Liver (tissue), 3 donors: Measurements from ENCODE around the gene GCC1.

ENCODE experiments used
- CTCF ChIP-seq: fragments of 150-350 bp; IDR thresholded peaks from 2 replicates; pipeline ENCODE4 v1.5.1; 2017; ENCODE audit warnings: improper control_type of control experiment, low read depth, low read length; ENCODE audit not compliant: missing input control
- RAD21 ChIP-seq, 2 donors: IDR thresholded peaks; 2 replicates each; pipeline ENCODE4 v1.6.1; 2016; ENCODE audit warnings: antibody characterized with exemption in 2 of 2, mild to moderate bottlenecking in 2 of 2
- YY1 ChIP-seq: IDR thresholded peaks from 2 replicates; pipeline ENCODE4 v1.6.1; 2016; ENCODE audit warnings: antibody characterized with exemption, mild to moderate bottlenecking
- TF ChIP-seq, protein P1 (sequence below): IDR thresholded peaks from 2 replicates; pipeline ENCODE4 v1.6.1; 2016; ENCODE audit warnings: antibody characterized with exemption
- TF ChIP-seq, protein P2 (sequence below): IDR thresholded peaks from 2 replicates; pipeline ENCODE4 v1.6.1; 2016; ENCODE audit warnings: antibody characterized with exemption, mild to moderate bottlenecking
- donor health status: healthy.
- donor health status: healthy.

DNA sequence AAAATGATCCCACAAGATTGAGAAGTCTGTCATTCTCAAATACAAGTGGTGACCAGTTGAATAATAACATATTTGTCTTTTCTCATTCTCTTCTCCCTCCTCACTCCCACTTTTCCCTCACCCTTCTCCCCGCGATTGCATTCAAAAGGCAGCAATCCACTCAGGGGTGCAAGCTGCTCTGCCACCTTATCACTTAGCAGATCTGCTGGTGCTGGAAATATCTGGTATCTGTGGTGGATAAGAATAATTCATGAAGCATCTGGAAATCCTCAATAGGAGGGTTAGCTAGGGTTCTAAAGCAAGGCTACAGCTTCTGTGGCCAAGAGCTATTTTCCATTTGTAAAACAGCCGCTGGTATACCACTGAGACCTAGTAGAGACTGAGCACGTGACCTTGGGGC is 43.8 kb downstream of the GCC1 start:
- TF ChIP-seq CTCF: no peak
- TF ChIP-seq, protein P1, sequence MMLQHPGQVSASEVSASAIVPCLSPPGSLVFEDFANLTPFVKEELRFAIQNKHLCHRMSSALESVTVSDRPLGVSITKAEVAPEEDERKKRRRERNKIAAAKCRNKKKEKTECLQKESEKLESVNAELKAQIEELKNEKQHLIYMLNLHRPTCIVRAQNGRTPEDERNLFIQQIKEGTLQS: no peak
- TF ChIP-seq RAD21 (IDR thresholded peaks at IDR 0.05): no peak
- TF ChIP-seq, protein P2, sequence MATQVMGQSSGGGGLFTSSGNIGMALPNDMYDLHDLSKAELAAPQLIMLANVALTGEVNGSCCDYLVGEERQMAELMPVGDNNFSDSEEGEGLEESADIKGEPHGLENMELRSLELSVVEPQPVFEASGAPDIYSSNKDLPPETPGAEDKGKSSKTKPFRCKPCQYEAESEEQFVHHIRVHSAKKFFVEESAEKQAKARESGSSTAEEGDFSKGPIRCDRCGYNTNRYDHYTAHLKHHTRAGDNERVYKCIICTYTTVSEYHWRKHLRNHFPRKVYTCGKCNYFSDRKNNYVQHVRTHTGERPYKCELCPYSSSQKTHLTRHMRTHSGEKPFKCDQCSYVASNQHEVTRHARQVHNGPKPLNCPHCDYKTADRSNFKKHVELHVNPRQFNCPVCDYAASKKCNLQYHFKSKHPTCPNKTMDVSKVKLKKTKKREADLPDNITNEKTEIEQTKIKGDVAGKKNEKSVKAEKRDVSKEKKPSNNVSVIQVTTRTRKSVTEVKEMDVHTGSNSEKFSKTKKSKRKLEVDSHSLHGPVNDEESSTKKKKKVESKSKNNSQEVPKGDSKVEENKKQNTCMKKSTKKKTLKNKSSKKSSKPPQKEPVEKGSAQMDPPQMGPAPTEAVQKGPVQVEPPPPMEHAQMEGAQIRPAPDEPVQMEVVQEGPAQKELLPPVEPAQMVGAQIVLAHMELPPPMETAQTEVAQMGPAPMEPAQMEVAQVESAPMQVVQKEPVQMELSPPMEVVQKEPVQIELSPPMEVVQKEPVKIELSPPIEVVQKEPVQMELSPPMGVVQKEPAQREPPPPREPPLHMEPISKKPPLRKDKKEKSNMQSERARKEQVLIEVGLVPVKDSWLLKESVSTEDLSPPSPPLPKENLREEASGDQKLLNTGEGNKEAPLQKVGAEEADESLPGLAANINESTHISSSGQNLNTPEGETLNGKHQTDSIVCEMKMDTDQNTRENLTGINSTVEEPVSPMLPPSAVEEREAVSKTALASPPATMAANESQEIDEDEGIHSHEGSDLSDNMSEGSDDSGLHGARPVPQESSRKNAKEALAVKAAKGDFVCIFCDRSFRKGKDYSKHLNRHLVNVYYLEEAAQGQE: no peak
- no peak for TF ChIP-seq YY1
